ENCODE measurements around the gene POMT2. TPM values are rescaled to one million over a fixed set of nuclear protein-coding genes. Genes with fewer than 3 reads are reported as not detected.
A peak's percentile ranks its signal among the peaks of the same experiment; 100 is the strongest.
"Not testable (repeated sequence)": the region's sequence is repeated elsewhere in the genome, so short reads cannot be mapped to it uniquely, and the experiment has no call there.

POMT2 gene, protein sequence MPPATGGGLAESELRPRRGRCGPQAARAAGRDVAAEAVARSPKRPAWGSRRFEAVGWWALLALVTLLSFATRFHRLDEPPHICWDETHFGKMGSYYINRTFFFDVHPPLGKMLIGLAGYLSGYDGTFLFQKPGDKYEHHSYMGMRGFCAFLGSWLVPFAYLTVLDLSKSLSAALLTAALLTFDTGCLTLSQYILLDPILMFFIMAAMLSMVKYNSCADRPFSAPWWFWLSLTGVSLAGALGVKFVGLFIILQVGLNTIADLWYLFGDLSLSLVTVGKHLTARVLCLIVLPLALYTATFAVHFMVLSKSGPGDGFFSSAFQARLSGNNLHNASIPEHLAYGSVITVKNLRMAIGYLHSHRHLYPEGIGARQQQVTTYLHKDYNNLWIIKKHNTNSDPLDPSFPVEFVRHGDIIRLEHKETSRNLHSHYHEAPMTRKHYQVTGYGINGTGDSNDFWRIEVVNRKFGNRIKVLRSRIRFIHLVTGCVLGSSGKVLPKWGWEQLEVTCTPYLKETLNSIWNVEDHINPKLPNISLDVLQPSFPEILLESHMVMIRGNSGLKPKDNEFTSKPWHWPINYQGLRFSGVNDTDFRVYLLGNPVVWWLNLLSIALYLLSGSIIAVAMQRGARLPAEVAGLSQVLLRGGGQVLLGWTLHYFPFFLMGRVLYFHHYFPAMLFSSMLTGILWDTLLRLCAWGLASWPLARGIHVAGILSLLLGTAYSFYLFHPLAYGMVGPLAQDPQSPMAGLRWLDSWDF
- 19.9 TPM for total RNA-seq
- long read RNA-seq, full-length matches to known transcripts: 3 of 8 reads
- long read RNA-seq, partial matches to known transcripts: 4 of 8 reads
- long read RNA-seq, other reads (novel, unspliced or antisense): 1 of 8 reads

DNA sequence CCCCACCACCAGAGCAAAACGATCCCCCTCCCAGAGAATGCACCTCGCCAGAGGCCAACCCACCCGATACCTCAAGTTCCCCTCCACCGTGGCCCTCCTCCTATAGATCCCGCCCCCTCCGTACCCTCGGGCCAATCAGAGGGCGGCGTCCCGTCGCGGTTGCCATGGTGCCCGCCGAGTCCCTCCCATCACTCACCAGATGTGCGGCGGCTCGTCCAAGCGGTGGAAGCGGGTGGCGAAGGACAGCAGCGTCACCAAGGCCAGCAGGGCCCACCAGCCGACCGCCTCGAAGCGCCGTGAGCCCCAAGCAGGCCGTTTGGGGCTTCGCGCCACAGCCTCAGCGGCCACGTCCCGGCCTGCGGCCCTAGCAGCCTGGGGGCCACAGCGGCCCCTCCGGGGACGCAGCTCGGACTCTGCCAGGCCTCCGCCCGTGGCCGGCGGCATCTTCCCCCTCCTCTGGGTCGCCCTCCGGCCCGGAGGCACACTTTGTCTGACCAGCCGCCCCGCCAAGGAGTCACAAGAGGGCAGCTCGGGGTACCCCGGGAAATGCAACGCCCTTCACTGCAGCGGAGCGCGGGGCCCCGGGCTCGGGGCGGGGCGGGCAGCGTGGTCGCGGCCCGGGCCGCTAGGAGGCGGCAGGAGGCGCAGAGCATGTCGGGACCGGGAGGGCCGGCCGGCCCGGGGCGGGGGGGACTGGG, at the start of gene POMT2:
Gene POMT2, minus strand, starts transcription at position 646 of the 698 bp plus-strand sequence. Its CDS starts 202 bp downstream, at position 444.
- intact Hi-C loops (cut with DNase I): loop anchor here (2.0 to 5.0 kb wide), 3 partner anchors 57 to 222 kb away; partner anchors contain the start of genes CIPC, SAMD15, TMED8 and VIPAS39
- peak; percentile 98 for DNase-seq (ENCODE audit: low spot score)

DNA sequence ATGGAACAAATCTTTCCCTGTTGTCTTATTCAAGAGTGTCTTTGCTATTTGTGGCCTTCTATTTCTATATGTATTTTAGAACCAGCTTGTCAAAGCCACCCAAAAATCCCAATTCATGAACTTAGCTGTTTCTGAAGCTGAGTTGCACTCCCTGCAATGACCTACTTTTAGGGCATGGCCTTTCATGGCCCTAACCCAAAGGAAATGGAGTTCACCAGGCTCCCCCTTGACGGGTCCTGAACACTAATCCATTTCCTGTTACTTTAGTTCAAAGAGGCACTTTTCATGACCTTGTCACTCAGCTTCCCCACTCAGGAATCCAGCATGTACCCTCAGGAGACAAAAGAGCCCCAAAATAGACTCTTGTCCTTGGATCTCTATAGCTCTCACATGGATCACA, 48.6 kb upstream of the POMT2 start:
- no peak for DNase-seq (ENCODE audit: low spot score)
- intact Hi-C loops (cut with DNase I): no loop called here

DNA sequence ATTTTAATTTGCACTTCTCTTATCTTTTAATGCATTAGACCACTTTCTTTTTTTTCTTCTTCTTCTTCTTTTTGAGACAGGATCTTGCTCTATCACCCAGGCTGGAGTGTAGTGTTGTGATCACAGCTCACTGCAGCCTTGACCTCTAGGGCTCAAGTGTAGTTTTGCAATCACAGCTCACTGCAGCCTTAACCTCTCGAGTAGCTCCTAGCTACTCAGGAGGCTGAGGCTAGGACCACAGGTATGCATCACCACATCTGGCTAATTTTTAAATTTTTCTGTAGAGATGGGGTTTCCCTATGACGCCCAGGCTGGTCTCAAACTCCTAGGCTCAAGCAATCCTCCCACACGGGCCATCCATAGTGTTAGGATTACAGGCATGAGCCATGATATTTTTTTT, 43.5 kb upstream of the POMT2 start:
- intact Hi-C loops (cut with DNase I): no loop called here
- DNase-seq (ENCODE audit: low spot score): no peak

DNA sequence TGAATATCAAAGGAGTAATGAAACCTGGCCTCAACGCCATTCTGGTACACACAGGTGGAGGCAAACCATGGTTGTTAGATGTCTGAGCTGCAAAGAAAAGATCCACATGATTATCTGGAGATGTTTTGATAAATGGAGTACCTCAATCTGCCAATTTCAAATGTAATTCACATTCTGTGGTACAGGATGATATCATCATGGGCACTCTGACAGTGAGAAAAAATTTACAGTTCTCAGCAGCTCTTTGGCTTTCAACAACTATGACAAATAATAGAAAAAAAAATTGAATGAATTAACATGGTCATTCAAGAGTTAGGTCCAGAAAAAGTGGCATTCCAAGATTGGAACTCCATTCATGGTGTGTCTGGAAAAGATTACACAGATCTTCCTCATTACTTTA, 38.9 kb upstream of the POMT2 start:
- intact Hi-C loops (cut with DNase I): no loop called here
- DNase-seq (ENCODE audit: low spot score): no peak

DNA sequence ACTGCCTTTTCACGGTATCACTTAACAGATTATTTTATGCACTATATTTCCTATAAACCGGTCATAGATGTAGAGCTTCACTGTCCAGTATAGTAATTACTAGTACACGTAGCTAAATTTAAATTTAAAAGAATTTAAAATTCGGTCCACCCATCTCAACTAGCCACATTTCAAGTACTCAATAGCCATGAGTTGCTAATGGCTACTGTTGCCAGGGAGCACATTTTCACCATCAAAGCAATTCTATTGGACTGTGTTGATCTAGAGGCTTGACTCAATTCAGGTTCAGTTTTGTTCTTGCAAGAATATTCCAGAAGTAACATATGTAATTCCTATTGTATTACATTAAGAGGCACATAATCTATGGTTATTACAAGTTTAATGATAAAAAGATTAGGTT, 36.2 kb upstream of the POMT2 start:
- no peak for DNase-seq (ENCODE audit: low spot score)
- intact Hi-C loops (cut with DNase I): no loop called here

DNA sequence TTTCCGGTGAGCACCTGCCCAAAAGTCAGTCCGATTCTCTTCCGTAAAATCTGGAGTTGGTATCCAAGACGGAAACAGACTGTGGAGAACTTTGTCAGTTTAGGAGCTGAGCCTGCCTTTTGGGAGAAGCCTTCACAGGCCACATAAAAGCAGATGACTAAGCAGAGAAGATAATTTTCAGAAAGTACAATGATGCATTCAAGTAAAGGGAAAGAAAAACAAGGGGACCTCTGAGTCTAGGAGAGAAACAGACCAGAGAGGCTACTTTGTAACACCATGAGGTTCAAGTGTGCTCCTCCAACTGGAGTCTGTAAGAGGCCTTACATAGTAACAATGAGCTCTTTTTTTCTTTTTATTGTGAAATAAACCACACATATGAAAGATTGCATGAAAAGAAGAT, 35.1 kb upstream of the POMT2 start:
- intact Hi-C loops (cut with DNase I): no loop called here
- no peak for DNase-seq (ENCODE audit: low spot score)

DNA sequence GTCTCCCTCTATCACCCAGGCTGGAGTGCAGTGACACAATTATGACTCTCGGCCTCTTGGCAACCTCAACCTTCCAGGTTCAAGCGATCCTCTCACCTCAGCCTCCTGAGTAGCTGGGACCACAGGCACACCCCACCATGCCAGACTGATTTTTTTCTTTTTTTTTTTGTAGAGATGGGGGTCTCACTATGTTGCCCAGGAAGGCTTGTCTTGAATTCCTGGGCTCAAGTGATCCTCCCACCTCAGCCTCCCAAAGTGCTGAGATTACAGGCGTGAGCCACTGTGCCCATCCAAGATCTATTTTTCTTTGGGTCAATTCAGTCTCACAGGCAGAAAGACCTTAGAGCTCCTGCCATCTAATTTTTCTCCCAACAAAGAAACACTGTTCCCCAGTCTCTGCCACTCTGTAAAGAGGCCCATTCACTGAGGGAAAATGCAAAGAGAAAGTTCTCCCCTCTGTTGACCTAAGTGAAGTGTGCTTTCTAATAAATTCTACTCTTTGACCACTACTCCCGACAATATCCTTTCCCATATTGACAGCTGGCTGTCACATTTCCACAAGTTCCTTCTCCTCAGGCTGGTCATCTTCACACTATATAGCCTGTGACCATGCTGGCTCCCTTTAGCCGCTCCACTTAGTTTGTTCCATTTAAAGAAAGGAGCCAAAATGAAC, 32.9 kb upstream of the POMT2 start:
- intact Hi-C loops (cut with DNase I): no loop called here
- DNase-seq (ENCODE audit: low spot score): no peak

DNA sequence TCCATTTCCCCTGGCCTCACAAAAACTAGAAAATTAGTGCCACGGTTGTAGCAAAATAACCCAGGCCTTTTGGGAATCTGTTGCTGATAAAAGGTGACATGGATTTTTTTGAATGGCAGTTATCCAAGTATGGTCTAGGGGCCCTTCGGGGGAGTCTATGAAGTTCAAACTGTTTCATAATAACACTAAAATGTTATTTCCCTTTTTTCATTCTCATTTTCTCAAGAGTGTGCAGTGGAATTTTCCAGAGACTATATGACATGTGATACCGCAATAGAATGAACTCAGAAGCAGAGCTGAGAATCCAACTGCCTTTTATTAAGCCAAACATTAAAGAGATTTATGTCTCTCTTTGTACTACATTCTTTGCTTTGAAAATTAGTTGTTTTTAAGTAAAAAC, 27.1 kb upstream of the POMT2 start:
- intact Hi-C loops (cut with DNase I): no loop called here
- DNase-seq (ENCODE audit: low spot score): no peak

DNA sequence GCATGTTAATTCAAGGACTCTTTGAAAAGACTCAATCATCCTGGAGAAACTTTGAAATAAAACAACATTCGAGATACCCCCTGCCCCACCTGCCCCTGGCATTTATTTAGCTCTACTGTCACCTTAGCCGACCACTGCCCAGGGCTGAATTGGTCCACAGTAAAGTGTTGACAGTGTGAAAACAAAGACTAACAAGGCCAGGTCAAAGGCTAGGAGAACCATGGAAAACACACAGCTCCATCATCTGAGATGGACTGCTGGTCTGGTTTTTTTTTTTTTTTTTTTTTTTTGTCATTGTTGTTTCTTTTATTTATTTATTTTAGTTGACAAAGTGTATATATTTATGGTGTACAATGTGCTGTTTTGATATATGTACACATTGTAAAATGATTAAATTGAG, 25.8 kb upstream of the POMT2 start:
- intact Hi-C loops (cut with DNase I): no loop called here

DNA sequence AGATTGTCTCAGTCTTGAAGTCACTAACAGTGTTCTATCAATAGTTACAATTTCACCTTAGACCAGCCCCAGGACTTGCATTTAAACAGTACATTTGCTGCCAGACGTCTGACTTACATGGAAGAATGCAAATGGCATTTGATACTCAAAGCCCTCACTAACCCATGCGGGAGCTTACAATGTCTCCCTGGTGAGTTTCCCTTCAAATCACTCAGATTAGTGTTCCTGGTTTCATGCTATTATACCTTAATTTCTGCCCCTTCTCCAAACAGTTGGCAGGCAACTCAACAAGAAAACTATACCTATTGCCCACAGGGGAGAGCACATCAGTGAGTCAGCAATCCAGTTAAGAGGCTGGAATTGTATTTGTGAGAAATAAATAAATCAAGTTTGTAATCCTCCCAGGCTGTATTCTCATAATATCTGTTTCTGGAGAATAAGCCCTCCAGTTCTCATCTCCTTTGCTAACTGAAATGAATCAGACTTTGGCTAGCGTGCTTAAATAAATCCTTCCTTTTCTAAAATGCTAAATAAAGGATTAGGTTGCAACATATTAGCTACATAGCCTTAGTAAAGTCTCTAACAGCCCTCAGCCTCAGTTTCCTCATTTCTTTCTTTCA, 23.8 kb upstream of the POMT2 start:
- no peak for DNase-seq (ENCODE audit: low spot score)
- intact Hi-C loops (cut with DNase I): no loop called here

More for the DNA sequence above, 25.8 kb upstream of the POMT2 start:
- no peak for DNase-seq (ENCODE audit: low spot score)

DNA sequence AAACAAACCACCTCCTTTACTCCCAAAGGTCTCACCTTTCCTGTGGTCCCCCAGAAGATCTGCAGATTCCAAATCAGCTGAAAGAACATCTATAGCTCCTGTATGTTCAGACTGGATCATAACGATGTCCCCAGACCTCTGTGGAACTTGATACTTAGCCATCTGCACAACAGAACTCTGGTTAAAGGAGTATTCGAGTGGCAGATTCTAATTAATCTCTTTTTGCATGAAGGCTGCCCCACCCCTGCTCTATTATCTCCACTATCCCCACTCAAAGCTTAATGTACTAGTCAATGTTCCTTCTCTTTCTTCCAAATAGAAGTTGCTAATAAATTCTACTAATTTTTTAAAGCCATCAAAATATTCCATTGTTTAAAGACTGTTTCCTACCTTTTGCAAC, 23.0 kb upstream of the POMT2 start:
- intact Hi-C loops (cut with DNase I): no loop called here
- DNase-seq (ENCODE audit: low spot score): no peak

DNA sequence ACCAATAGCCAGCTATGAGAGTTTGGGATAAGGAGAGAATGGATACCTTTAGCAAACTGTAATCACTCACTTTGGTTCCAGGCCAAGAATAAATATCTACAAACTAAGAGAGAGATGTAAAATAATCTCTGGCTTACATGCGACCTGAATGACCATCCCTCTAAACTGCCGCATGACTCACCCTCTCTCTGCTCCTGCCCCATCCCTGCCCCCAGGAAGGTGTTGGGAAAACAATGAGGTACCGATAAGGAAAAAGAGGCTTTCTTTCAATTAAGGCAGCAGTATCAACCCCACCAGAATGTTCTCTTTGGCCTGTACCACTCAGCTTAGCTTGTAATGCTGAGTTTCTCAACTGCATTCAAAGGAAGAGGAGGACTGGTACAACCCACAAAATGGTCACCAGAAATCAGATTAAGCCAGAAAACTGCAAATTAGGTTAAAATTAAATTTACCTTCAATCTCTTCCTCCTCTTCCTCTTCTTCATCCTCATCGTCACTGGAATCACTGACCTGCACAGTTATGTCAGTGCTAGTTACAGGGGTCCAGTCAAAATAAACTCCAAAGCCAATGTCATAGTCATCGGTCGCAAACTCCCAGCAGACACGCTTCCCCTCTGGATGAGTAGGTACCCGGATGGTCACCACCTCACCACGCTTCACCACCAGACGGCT, 22.2 kb upstream of the POMT2 start:
- intact Hi-C loops (cut with DNase I): no loop called here
- no peak for DNase-seq (ENCODE audit: low spot score)

DNA sequence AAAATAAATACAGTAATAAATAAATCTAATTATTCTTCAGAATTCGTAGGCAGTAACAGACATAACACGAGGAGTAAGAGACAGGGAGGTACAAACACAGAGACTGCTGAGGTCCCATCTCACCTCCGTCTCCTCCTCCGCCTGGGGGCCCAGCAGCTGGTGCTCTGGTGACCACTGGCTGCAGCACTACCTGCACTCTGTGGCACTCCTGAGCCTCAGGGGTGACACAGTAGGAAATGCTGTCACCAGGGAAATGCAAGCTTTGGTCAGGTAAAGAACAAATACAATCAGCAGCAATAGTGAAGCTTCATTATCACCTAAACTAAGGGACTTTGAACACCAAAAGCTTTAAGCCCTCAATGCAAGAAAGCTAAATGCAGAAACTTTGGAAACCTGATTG, 19.7 kb upstream of the POMT2 start:
- intact Hi-C loops (cut with DNase I): no loop called here
- no peak for DNase-seq (ENCODE audit: low spot score)

DNA sequence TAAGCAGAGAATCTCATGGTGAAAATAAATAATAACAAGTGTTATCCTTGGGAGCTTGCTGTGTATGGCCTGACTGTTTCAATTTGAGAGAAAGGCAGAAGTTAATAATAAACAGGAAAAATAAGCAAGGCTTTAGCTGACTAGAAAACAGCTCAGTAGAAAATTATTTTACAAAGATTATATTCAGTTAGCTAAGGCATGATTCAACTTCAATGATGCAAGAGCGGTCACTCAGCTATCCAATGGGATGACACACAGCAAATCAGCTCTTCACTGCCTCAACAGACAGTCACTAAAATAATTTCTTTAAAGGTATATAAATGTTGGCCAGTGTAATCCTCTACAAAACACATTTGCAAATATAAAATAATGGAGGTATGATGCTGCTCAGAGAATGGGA, 18.7 kb upstream of the POMT2 start:
- intact Hi-C loops (cut with DNase I): no loop called here
- DNase-seq (ENCODE audit: low spot score): no peak

DNA sequence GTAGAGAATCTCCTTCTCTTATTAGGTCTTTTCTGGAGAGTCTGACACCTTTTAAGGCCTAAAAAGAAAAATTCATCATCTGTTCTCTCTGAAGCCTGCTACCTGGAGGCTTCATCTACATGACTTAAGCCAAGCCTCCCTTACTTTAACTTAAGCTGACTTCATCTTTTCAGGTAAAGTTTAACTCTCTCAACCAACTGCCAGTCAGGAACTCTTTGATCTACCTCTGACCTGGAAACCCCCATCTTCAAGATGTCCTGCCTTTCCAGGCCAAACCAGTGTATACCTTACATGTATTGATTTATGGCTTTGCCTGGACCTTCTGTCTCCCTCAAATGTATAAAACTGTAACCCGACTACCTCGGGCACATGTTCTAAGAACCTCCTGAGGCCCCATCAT, 17.6 kb upstream of the POMT2 start:
- no peak for DNase-seq (ENCODE audit: low spot score)
- intact Hi-C loops (cut with DNase I): no loop called here

DNA sequence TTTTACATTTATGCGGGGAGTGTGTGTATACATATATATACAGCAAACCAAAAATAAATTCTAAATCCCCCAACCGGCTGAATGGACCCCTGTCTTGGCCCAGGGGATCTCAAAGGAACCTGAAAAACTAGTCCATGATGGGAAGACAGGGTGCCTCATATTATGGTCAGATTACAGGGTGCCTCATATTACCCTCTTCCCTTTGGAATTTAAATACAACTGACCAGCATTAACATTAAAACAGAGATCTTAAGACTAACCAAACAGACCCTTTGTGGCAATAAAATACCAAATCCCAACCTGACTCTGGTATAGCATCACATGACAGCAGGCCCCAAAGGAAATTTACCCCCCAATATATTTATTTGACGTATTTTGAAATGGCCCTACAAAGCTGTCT, 17.2 kb upstream of the POMT2 start:
- no peak for DNase-seq (ENCODE audit: low spot score)

DNA sequence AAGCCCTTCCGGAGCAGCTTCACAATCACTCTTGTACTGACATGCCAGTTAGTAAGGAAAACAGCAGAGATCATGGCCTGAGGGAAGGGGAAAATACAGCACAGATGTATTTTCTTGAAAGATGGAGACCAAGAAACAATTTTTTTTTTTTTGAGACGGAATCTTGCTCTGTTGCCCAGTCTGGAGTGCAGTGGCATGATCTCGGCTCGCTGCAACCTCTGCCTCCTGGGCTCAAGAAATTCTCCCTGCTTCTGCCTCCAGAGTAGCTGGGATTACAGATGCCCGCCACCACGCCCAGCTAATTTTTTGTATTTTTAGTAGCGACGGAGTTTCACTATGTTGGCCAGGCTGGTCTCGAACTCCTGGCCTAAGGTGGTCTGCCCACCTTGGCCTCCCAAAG, 16.6 kb upstream of the POMT2 start:
- intact Hi-C loops (cut with DNase I): not testable (repeated sequence)

More for the DNA sequence above, 17.2 kb upstream of the POMT2 start:
- intact Hi-C loops (cut with DNase I): no loop called here

DNA sequence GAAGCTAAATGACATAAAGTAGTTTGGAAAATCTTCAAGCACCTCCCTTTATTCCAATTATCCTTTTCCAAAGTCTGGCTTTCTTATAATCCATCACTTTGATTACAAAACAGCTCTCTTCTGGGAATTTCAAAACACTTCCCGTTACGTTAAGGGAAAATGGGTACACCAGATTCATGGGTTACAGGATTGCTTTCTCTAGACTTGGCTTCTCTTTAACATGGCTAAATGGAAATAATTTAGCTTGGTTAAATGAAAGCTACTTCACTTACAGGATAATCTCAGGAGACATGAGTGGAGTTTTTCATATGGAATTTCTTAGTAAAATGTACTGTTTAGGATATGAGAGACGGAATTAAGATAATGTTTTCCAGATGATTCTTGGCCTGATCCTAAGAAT, 14.9 kb upstream of the POMT2 start:
- DNase-seq (ENCODE audit: low spot score): no peak
- intact Hi-C loops (cut with DNase I): no loop called here

More for the DNA sequence above, 16.6 kb upstream of the POMT2 start:
- DNase-seq (ENCODE audit: low spot score): not testable (repeated sequence)

DNA sequence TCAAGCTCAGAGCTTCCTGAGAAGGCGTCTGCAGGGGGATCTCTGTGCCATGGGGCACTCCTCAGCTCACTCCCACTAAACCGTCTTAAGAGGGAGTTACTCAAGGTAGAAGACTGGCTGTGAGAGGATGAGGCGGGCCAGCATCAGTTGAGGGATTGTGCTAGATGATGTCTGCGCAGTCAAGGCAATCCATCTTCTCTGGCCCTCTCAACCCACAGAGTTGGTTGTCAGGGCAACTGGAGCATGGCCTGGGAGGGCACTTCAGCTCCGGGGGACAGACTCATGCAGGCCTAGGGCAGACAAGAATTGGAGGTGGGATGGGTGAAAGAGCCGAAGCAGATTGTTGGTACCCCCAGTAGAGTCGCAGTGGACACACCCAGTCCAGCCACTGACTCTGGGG, 9.2 kb upstream of the POMT2 start:
- intact Hi-C loops (cut with DNase I): no loop called here
- no peak for DNase-seq (ENCODE audit: low spot score)

Measured in cardiac septum (tissue), 1 donor.